ENCODE measurements around the gene EP300.

- TF ChIP-seq PATZ1 (CRISPR knock-in tag; IDR thresholded peaks at IDR 0.05; ENCODE audit: borderline replicate concordance) (no peak), OSR1 (CRISPR knock-in tag; IDR thresholded peaks at IDR 0.05) (no peak), GLIS3 (CRISPR knock-in tag; IDR thresholded peaks at IDR 0.05) (no peak), RARB (CRISPR knock-in tag; IDR thresholded peaks at IDR 0.05) (no peak), ZC3H10 (CRISPR knock-in tag; IDR thresholded peaks at IDR 0.05) (no peak), BACH2 (CRISPR knock-in tag; IDR thresholded peaks at IDR 0.05; ENCODE audit: borderline replicate concordance) (no peak), POU6F1 (CRISPR knock-in tag; IDR thresholded peaks at IDR 0.05; ENCODE audit: borderline replicate concordance, low read depth) (no peak), ZFP3 (CRISPR knock-in tag; IDR thresholded peaks at IDR 0.05) (no peak), ESRRG (CRISPR knock-in tag; IDR thresholded peaks at IDR 0.05) (no peak), CREB5 (CRISPR knock-in tag; IDR thresholded peaks at IDR 0.05; ENCODE audit: low read depth) (no peak), CSRNP3 (CRISPR knock-in tag; IDR thresholded peaks at IDR 0.05) (no peak), ZNF8 (CRISPR knock-in tag; IDR thresholded peaks at IDR 0.05) (no peak)
These were observed 79.6 kb downstream of the EP300 start for GRCh38 chr22:41171996-41172395.

Data from SK-N-SH treated with all-trans-retinoic acid at 6 μM for 48 hours (cell line).